Fibroblast of peridontal ligament (primary cell): ENCODE measurements around the gene CFAP157.

Source experiments
- DNase-seq: peaks from one replicate; pipeline ENCODE4 v3.0.0-alpha.2; 2010; ENCODE audit errors: extremely low read depth

CFAP157 gene

GRCh38 chr9:127693143-127693542 is 13.6 kb upstream of the CFAP157 start:
- DNase-seq: no peak

GRCh38 chr9:127693697-127694096 is 13.1 kb upstream of the CFAP157 start:
- no peak for DNase-seq

GRCh38 chr9:127694890-127695720 is 11.7 kb upstream of the CFAP157 start:
- peak; percentile 68 for DNase-seq

GRCh38 chr9:127697575-127697974 is 9.2 kb upstream of the CFAP157 start:
- no peak for DNase-seq

GRCh38 chr9:127698386-127698785 is 8.4 kb upstream of the CFAP157 start:
- DNase-seq: no peak

- peak; percentile 97 for DNase-seq
Measured at GRCh38 chr9:127698985-127699670, 7.7 kb upstream of the CFAP157 start.

GRCh38 chr9:127700140-127700539 is 6.6 kb upstream of the CFAP157 start:
- no peak for DNase-seq

GRCh38 chr9:127700594-127701255 is 6.1 kb upstream of the CFAP157 start:
- DNase-seq: no peak

GRCh38 chr9:127703289-127703946 is 3.4 kb upstream of the CFAP157 start:
- no peak for DNase-seq

- DNase-seq: no peak
Measured at GRCh38 chr9:127705577-127706379, 1.0 kb upstream of the CFAP157 start.

GRCh38 chr9:127707766-127708165 is 978 bp downstream of the CFAP157 start:
- DNase-seq: no peak

- no peak for DNase-seq
Measured at GRCh38 chr9:127708952-127709587, 2.3 kb downstream of the CFAP157 start.

GRCh38 chr9:127710204-127710783 is 3.5 kb downstream of the CFAP157 start:
- no peak for DNase-seq

GRCh38 chr9:127711226-127711701 is 4.5 kb downstream of the CFAP157 start:
- DNase-seq: no peak

GRCh38 chr9:127711831-127712274 is 5.1 kb downstream of the CFAP157 start:
- no peak for DNase-seq

- no peak for DNase-seq
Measured at GRCh38 chr9:127712371-127712770, 5.6 kb downstream of the CFAP157 start.

- no peak for DNase-seq
Measured at GRCh38 chr9:127712867-127713266, 6.1 kb downstream of the CFAP157 start.

- DNase-seq: no peak
Measured at GRCh38 chr9:127714020-127714750, 7.4 kb downstream of the CFAP157 start.

GRCh38 chr9:127714951-127715469 is 8.2 kb downstream of the CFAP157 start:
- no peak for DNase-seq
